Suprapubic skin (tissue), 4 donors: Measurements from ENCODE around the gene ZNF593OS. TPM values are rescaled to one million over a fixed set of nuclear protein-coding genes. Genes with fewer than 3 reads are reported as not detected.

Experiments
- DNase-seq, 2 donors: peaks; one replicate each; pipeline ENCODE4 v3.0.0-alpha.2; 2019; ENCODE audit warnings: low spot score in 2 of 2
- H3K27ac ChIP-seq: fragments of 200-600 bp; sonication (generic); one replicate; pipeline ENCODE4 v1.5.1; 2019
- H3K27me3 ChIP-seq: fragments of 200-600 bp; sonication (generic); one replicate; pipeline ENCODE4 v1.5.1; 2019
- H3K36me3 ChIP-seq: fragments of 200-600 bp; sonication (generic); one replicate; pipeline ENCODE4 v1.5.1; 2019
- H3K4me1 ChIP-seq: fragments of 200-600 bp; sonication (generic); one replicate; pipeline ENCODE4 v1.5.1; 2019
- H3K4me3 ChIP-seq: fragments of 200-600 bp; sonication (generic); one replicate; pipeline ENCODE4 v1.5.1; 2019; ENCODE audit warnings: mild to moderate bottlenecking
- H3K9me3 ChIP-seq: fragments of 200-600 bp; sonication (generic); one replicate; pipeline ENCODE4 v1.5.1; 2019
- EP300 ChIP-seq: sonication (generic); formaldehyde crosslinking; IDR thresholded peaks from one replicate; pipeline ENCODE4 v1.6.1; 2017; ENCODE audit warnings: antibody characterized with exemption
- POLR2A ChIP-seq, 2 donors: fragments of 450-650 bp; IDR thresholded peaks; one replicate each; pipeline ENCODE4 v1.6.1; 2017; ENCODE audit warnings: antibody characterized with exemption in 2 of 2, mild to moderate bottlenecking in 2 of 2, moderate library complexity in 2 of 2
- POLR2AphosphoS5 ChIP-seq, 3 donors: sonication (generic); formaldehyde crosslinking; IDR thresholded peaks; one replicate each; pipeline ENCODE4 v1.6.1; 2017; ENCODE audit warnings: antibody characterized with exemption in 3 of 3
- WGBS: methylation state at CpG from one replicate; pipeline ENCODE4 v1.1.5; 2018; 5-methylcytosine and 5-hydroxymethylcytosine counted together
- total RNA-seq, 4 donors: library from RNA; depleted of rRNA; stranded (reverse); fragments of >200 nt; gene quantifications; one replicate each; pipeline ENCODE4 v1.1.0, GENCODE V29; 2016
- TF ChIP-seq, protein P1 (sequence below), 2 donors: fragments of 200-600 bp in 1 of 2; fragments of 450-650 bp in 1 of 2; sonication (generic) in 1 of 2; IDR thresholded peaks; one replicate each; pipeline ENCODE4 v1.5.1; 2016 to 2019; ENCODE audit warnings: antibody characterized with exemption in 2 of 2, mild to moderate bottlenecking in 1 of 2, moderate library complexity in 1 of 2

Gene ZNF593OS
- total RNA-seq, 4 donors from 2014 or later: not detected

DNA sequence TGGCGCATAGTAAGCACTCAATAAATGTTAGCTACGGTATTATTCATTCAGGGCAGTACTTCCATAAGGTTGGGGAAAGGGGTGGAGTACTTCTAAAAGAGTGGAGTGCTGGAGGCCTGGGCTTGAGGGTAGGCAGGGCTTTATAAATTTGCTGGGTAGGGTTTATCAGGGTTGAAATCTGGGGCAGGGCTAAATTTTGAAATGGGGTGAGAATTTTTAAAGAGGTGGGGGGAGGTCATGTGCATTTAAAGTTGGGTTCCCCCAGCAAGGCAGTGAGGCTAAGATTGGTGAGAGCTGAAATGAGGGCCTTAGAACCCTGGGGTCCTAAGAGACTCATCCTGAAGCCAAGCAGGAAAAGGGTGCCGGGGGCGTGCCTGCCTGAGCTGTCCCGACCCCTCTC, 28.8 kb upstream of the ZNF593OS start:
- H3K27me3 ChIP-seq: no peaks in the 10 kb centered on the region
- no peaks in the 10 kb centered on the region for H3K9me3 ChIP-seq
- H3K4me3 ChIP-seq: no peak overlapping the region
- 79% methylated on average over 5 of the region's 5 CpGs for WGBS
- H3K4me1 ChIP-seq: peaks cover 8% of the 10 kb centered on the region
- TF ChIP-seq, protein P1, sequence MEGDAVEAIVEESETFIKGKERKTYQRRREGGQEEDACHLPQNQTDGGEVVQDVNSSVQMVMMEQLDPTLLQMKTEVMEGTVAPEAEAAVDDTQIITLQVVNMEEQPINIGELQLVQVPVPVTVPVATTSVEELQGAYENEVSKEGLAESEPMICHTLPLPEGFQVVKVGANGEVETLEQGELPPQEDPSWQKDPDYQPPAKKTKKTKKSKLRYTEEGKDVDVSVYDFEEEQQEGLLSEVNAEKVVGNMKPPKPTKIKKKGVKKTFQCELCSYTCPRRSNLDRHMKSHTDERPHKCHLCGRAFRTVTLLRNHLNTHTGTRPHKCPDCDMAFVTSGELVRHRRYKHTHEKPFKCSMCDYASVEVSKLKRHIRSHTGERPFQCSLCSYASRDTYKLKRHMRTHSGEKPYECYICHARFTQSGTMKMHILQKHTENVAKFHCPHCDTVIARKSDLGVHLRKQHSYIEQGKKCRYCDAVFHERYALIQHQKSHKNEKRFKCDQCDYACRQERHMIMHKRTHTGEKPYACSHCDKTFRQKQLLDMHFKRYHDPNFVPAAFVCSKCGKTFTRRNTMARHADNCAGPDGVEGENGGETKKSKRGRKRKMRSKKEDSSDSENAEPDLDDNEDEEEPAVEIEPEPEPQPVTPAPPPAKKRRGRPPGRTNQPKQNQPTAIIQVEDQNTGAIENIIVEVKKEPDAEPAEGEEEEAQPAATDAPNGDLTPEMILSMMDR (IDR thresholded peaks at IDR 0.05): no peak
- TF ChIP-seq EP300 (no peak), POLR2A (IDR thresholded peaks at IDR 0.05) (no peak), POLR2AphosphoS5 (IDR thresholded peaks at IDR 0.05) (no peak)
- no peak for DNase-seq
- no peaks in the 10 kb centered on the region for H3K36me3 ChIP-seq
- H3K27ac ChIP-seq: no peak overlapping the region

DNA sequence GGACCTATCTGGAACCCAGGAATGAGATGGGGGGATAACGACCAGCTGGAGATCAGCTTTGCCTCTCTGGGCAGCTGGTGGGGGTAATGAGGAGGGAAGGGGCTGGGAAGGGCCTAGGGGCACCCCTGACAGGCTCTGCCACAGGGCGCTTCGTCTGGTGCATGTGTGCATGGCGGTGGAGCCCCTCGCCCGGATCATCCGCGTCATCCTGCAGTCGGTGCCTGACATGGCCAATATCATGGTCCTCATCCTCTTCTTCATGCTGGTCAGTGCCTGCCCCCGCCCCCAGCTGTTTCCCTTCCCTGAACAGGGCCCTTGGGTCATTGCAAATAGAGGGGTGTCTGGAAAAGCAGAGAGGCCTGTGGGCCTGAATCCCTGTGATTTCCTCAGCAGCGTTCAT, 26.2 kb upstream of the ZNF593OS start:
- Histone ChIP-seq H3K36me3 (no peaks in the 10 kb centered on the region), H3K4me1 (peaks cover 8% of the 10 kb centered on the region), H3K27me3 (no peaks in the 10 kb centered on the region), H3K4me3 (no peak overlapping the region), H3K27ac (no peak overlapping the region), H3K9me3 (no peaks in the 10 kb centered on the region)
- TF ChIP-seq, protein P1 (IDR thresholded peaks at IDR 0.05): no peak
- TF ChIP-seq POLR2A (IDR thresholded peaks at IDR 0.05): no peak
- TF ChIP-seq EP300: no peak
- no peak for TF ChIP-seq POLR2AphosphoS5 (IDR thresholded peaks at IDR 0.05)
- DNase-seq: no peak
- 87% methylated on average over 11 of the region's 11 CpGs for WGBS

DNA sequence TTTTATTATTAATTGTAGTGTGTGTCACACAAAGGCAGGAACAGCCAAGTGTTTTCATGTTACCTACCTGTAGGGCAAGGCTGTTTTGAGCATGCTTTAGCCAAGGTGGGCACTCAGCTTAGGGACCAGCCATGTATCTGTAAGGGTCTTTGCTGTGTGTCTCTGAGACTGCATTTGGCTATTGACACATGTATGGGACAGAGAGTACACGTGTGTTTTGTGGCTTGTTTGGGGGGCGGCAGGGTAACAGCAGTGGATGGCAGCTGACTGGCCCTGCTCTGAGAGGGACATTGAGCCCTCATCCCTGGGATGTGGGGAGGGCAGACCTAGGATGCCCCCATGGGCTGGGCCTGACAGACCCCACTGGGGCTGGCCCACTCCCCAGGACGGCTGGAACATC, 25.7 kb upstream of the ZNF593OS start:
- TF ChIP-seq POLR2AphosphoS5 (IDR thresholded peaks at IDR 0.05): no peak
- TF ChIP-seq, protein P1 (IDR thresholded peaks at IDR 0.05): no peak
- TF ChIP-seq EP300: no peak
- TF ChIP-seq POLR2A (IDR thresholded peaks at IDR 0.05): no peak
- 93% methylated on average over 3 of the region's 3 CpGs for WGBS
- DNase-seq: no peak

DNA sequence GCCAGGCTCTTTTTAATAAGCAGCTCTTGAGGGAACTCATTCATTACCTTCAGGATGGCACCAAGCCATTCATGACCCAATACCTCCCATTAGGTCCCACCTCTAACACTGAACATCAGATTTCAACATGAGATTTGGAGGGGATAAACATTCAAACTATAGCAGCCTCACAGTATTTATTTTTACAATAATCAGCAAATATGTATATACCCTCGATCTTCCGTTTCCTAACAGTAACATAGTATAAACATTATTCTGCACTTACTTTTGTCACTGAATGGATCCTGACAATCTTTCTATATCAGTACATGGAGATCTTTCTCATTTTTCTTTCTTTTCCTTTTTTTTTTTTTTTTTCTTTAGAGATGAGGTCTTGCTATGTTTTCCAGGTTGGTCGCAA, 24.2 kb upstream of the ZNF593OS start:
- H3K4me1 ChIP-seq: peaks cover 2% of the 10 kb centered on the region
- no peaks in the 10 kb centered on the region for H3K36me3 ChIP-seq
- no peak overlapping the region for H3K4me3 ChIP-seq
- H3K9me3 ChIP-seq: no peaks in the 10 kb centered on the region
- TF ChIP-seq, protein P1 (IDR thresholded peaks at IDR 0.05): no peak
- TF ChIP-seq POLR2AphosphoS5 (IDR thresholded peaks at IDR 0.05) (no peak), POLR2A (IDR thresholded peaks at IDR 0.05) (no peak), EP300 (no peak)
- DNase-seq: no peak
- no peaks in the 10 kb centered on the region for H3K27me3 ChIP-seq
- no peak overlapping the region for H3K27ac ChIP-seq
- WGBS: 71% methylated on average over 3 of the region's 3 CpGs

More for the DNA sequence above, 25.7 kb upstream of the ZNF593OS start:
- H3K9me3 ChIP-seq: no peaks in the 10 kb centered on the region
- H3K27ac ChIP-seq: no peak overlapping the region
- no peak overlapping the region for H3K4me3 ChIP-seq
- no peaks in the 10 kb centered on the region for H3K27me3 ChIP-seq
- peaks cover 8% of the 10 kb centered on the region for H3K4me1 ChIP-seq
- no peaks in the 10 kb centered on the region for H3K36me3 ChIP-seq

DNA sequence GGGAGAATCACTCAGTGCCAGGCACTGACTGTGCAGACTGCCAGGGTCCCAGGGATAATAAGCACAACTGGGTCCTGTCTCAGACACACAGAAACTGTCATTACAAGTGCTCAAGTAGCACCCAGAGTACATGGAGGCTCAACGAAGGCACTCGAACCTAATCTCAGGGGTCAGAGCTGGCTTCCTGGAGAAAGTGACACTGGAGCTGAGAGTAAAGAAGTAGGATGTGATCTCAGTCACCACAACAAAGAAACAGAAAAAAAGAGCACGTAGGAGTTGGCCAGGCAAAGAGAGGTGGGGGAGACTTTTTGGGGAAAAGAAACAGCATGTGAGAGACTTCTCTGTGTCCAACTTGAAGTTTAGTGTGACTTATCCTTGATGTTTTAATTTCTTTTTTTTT, 20.1 kb upstream of the ZNF593OS start:
- Histone ChIP-seq H3K9me3 (no peaks in the 10 kb centered on the region), H3K4me1 (no peaks in the 10 kb centered on the region), H3K4me3 (no peak overlapping the region), H3K36me3 (peaks cover 12% of the 10 kb centered on the region), H3K27ac (no peak overlapping the region), H3K27me3 (no peaks in the 10 kb centered on the region)
- no peak for TF ChIP-seq POLR2AphosphoS5 (IDR thresholded peaks at IDR 0.05)
- TF ChIP-seq EP300: no peak
- TF ChIP-seq POLR2A (IDR thresholded peaks at IDR 0.05): no peak
- TF ChIP-seq, protein P1 (IDR thresholded peaks at IDR 0.05): no peak
- DNase-seq: no peak
- 67% methylated on average over 3 of the region's 3 CpGs for WGBS
